Naive thymus-derived CD8-positive, alpha-beta T cell (primary cell): Measurements from ENCODE around the gene DMKN. TPM values are rescaled to one million over a fixed set of nuclear protein-coding genes. Genes with fewer than 3 reads are reported as not detected.
"Not testable (repeated sequence)": the region's sequence is repeated elsewhere in the genome, so short reads cannot be mapped to it uniquely, and the experiment has no call there.

Source experiments
- ATAC-seq, 2 donors: fragments of 150-1000 bp; cut with Tn5 transposase in 1 of 2; sonication (Bioruptor Pico), chemical (Tn5 transposase) in 1 of 2; 1 replicate in 1 of 2; 2 replicates in 1 of 2; pipeline ENCODE4 v1.10.0; 2021; ENCODE audit warnings: mild to moderate bottlenecking in 2 of 2, moderate library complexity in 2 of 2
- POLR2A ChIA-PET: fragments of 350-600 bp; sonication (Branson Sonifier 250); formaldehyde crosslinking; loops from one replicate; lab custom pipeline; 2021; ENCODE audit warnings: antibody characterized with exemption; lab: Charles Lee
- DNase-seq, 10 donors: peaks; one replicate each; pipeline versions ENCODE4 v3.0.0 to v3.0.0-alpha.2; 2020 to 2022
- H3K27ac Mint-ChIP-seq, 10 donors: one replicate each; pipeline ENCODE4 v1.8.0; 2020 to 2022; ENCODE audit warnings: mild to moderate bottlenecking in 10 of 10, mixed read lengths in 10 of 10, moderate library complexity in 4 of 10, inconsistent platforms in 1 of 10
- H3K27me3 Mint-ChIP-seq, 5 donors: one replicate each; pipeline ENCODE4 v1.8.0; 2021 to 2022; ENCODE audit warnings: mixed read lengths in 5 of 5
- H3K36me3 Mint-ChIP-seq, 3 donors: one replicate each; pipeline ENCODE4 v1.8.0; 2020 to 2022; ENCODE audit warnings: mixed read lengths in 3 of 3, mild to moderate bottlenecking in 2 of 3, inconsistent platforms in 1 of 3
- H3K4me1 Mint-ChIP-seq, 4 donors: one replicate each; pipeline ENCODE4 v1.8.0; 2021 to 2022; ENCODE audit warnings: mixed read lengths in 4 of 4
- H3K4me3 Mint-ChIP-seq, 10 donors: one replicate each; pipeline ENCODE4 v1.8.0; 2020 to 2022; ENCODE audit warnings: mild to moderate bottlenecking in 10 of 10, mixed read lengths in 10 of 10, moderate library complexity in 6 of 10, inconsistent platforms in 1 of 10
- H3K9me3 Mint-ChIP-seq, 9 donors: one replicate each; pipeline ENCODE4 v1.8.0; 2020 to 2022; ENCODE audit warnings: mixed read lengths in 9 of 9, mild to moderate bottlenecking in 3 of 9, inconsistent platforms in 1 of 9, moderate library complexity in 1 of 9
- polyA plus RNA-seq, 3 donors: library from polyadenylated mRNA; unstranded; fragments of 300-500 nt; fragmentation: Illumina TruSeq; gene quantifications; one replicate each; pipeline ENCODE4 v1.2.3, GENCODE V29; 2021
- total RNA-seq, 8 experiments: library from RNA in 2 of 8; stranded (reverse) in 2 of 8; gene quantifications; one replicate each; pipeline ENCODE4 v1.2.3 and lab custom pipeline; 2021 to 2026

DMKN gene
- total and polyA plus RNA-seq, 5 experiments from 2014 or later = 0.27 to 5.8 (median 1.8) TPM

DNA sequence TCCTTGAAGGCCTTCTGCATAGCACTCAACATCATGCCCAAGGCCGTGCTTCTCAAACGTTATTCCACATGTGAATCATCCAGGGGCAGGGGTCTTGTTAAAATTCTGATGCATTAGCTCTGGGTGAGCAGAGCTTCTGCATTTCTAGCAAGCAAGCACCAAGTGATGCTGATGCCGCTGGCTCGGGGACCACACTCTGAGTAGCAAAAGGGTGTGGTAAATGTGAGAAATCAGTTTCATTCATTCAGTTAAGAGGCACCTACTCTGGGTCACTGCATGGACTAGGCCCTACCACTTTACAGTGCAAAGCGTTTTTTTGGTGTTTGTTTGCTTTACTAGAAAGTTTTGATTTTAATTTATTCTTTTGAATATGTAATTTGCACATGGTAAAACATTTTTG lies 30.4 kb downstream of the DMKN start:
- ATAC-seq (no peak), DNase-seq (no peak)
- Mint-ChIP-seq H3K9me3 (no peaks in the 10 kb centered on the region), H3K4me3 (no peak overlapping the region), H3K27me3 (peaks cover 0 to 1% (median 0%) of the 10 kb centered on the region in 5 donors), H3K27ac (no peak overlapping the region), H3K36me3 (no peaks in the 10 kb centered on the region), H3K4me1 (peaks cover 0 to 9% (median 0%) of the 10 kb centered on the region in 4 donors)
- POLR2A ChIA-PET = no interaction called here

GRCh38 chr19:35478794-35479677 lies 34.4 kb downstream of the DMKN start:
- Mint-ChIP-seq H3K27me3 (peaks cover 0 to 4% (median 0%) of the 10 kb centered on the region in 5 donors), H3K27ac (no peak overlapping the region), H3K4me3 (no peak overlapping the region), H3K9me3 (no peaks in the 10 kb centered on the region), H3K36me3 (no peaks in the 10 kb centered on the region), H3K4me1 (no peaks in the 10 kb centered on the region)
- POLR2A ChIA-PET = interaction anchor here (0.6 kb wide), 1 partner anchor 9 kb away, joined by 3 read pairs; no protein-coding TSS in a partner anchor
- ATAC-seq (no peak), DNase-seq (no peak)

DNA sequence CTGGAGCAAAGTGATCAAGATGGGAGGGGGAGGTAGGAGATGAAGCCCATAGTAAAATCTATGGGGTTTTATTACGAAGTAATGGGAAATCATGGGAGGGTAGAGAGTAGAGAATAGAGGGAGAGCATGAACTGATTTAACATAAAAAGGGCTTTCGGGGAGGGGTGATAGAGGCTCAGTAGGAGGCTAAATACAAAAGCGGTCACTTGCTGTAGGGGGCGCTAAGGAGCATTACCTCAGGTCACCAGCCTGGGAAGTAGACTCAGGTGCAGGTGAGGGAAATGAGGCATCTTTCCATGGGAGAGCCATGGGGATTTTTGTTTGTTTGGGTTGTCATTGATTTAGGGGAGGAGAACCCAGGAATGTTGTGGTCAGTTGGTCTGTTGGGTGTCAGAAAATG lies 37.3 kb downstream of the DMKN start:
- Mint-ChIP-seq H3K27me3 (peaks cover 0 to 4% (median 0%) of the 10 kb centered on the region in 5 donors), H3K4me3 (no peak overlapping the region), H3K9me3 (no peaks in the 10 kb centered on the region), H3K36me3 (no peaks in the 10 kb centered on the region), H3K27ac (peak overlapping the region in 1 of 10 donors; percentile 38), H3K4me1 (no peaks in the 10 kb centered on the region)
- DNase-seq (no peak), ATAC-seq (no peak)
- POLR2A ChIA-PET = no interaction called here

DNA sequence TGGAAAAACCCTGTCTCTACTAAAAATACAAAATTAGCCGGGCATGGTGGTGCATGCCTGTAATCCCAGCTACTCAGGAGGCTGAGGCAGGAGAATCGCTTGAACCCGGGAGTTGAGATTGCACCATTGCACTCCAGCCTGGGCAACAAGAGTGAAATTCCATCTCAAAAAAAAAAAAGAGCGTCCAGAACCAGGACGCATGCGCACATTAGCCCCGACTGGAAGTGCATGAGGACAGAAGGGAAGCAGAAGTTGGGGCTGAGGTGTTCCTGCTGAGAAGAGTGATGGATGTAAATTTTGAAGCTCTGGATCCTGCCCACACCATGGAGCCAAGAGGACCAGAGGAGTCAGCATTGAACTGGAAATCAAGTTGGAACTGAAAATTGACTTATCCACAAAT lies 38.9 kb downstream of the DMKN start:
- H3K27ac Mint-ChIP-seq, ATAC-seq: not testable (repeated sequence)
- POLR2A ChIA-PET = interaction anchor here (0.7 kb wide), 1 partner anchor 740 kb away, joined by 3 read pairs; the partner anchor contains the start of gene ZNF565

GRCh38 chr19:35474104-35474503 lies 39.3 kb downstream of the DMKN start:
- Mint-ChIP-seq H3K27ac (peak overlapping the region in 1 of 10 donors; percentile 51), H3K9me3 (no peaks in the 10 kb centered on the region), H3K4me3 (no peak overlapping the region), H3K27me3 (peaks cover 0 to 4% (median 0%) of the 10 kb centered on the region in 5 donors), H3K4me1 (no peaks in the 10 kb centered on the region), H3K36me3 (no peaks in the 10 kb centered on the region)
- DNase-seq (no peak), ATAC-seq (no peak)
- POLR2A ChIA-PET = no interaction called here

More for the DNA sequence above, 38.9 kb downstream of the DMKN start:
- not testable (repeated sequence) for H3K4me1 Mint-ChIP-seq, H3K4me3 Mint-ChIP-seq, H3K27me3 Mint-ChIP-seq, H3K36me3 Mint-ChIP-seq, DNase-seq, H3K9me3 Mint-ChIP-seq

DNA sequence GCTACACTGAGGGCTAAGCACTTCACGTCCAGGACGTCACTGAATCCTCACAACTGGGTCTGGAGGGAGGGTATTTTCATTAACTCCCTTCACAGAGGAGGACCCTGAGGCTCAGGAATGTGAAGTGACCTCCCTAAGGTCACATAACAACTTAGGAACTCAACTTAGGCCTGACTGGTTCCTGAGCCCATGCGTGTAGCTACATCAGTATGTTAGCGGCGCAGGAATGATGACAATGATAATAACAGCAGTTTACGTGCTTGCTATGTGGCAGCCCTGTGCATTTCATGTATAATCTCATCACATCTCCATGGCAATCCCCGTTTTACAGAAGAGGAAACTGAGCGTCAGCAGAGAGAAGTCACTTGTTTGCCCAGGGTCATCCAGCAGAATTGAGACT lies 41.5 kb downstream of the DMKN start:
- H3K27me3 Mint-ChIP-seq = peaks cover 0 to 4% (median 0%) of the 10 kb centered on the region in 5 donors
- no peaks in the 10 kb centered on the region for H3K36me3 Mint-ChIP-seq
- no peak for DNase-seq
- no peak for ATAC-seq
- POLR2A ChIA-PET = no interaction called here
- no peaks in the 10 kb centered on the region for H3K9me3 Mint-ChIP-seq
- H3K27ac Mint-ChIP-seq = no peak overlapping the region
- peaks cover 0 to 8% (median 0%) of the 10 kb centered on the region in 4 donors for H3K4me1 Mint-ChIP-seq
- no peak overlapping the region for H3K4me3 Mint-ChIP-seq

DNA sequence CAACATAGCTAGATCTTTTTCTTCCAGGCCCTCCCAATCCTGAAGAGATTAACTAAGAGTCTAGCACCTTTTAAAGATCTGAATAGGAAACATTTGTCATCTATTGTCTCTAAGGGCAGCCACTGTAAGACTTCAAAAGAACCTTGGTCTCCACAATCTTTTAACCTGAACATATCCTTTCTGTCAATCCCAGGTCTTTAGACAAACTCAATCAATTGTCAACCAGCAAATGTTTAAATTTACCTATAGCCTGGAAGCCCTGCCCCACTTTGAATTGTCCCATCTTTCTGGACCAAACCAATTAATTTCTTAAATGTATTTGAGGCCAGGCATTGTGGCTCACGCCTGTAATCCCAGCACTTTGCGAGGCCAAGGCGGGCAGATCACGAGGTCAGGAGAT lies 42.4 kb downstream of the DMKN start:
- POLR2A ChIA-PET, H3K27ac Mint-ChIP-seq, DNase-seq, H3K4me1 Mint-ChIP-seq, H3K4me3 Mint-ChIP-seq, ATAC-seq, H3K9me3 Mint-ChIP-seq, H3K36me3 Mint-ChIP-seq, H3K27me3 Mint-ChIP-seq: not testable (repeated sequence)

DNA sequence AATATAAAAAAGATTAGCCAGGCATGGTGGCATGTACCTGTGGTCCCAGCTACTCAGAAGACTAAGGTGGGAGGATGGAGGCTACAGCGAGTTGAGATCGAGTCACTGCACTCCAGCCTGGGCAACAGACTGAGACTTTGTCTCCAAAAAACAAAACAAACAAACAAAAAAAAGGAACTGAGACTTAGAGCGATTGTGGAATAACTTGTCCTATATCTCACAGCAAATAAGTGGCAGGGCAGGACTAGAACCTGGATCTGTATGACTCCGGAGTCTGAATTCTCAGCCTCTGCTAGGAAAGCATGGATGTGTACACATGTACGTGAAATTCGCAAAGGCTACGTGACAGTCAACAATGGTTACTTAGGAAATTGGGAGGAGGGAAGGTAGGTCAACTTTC lies 43.3 kb downstream of the DMKN start:
- H3K9me3 Mint-ChIP-seq = no peaks in the 10 kb centered on the region
- ATAC-seq = no peak
- no peaks in the 10 kb centered on the region for H3K27me3 Mint-ChIP-seq
- no peak for DNase-seq
- H3K36me3 Mint-ChIP-seq = no peaks in the 10 kb centered on the region
- H3K27ac Mint-ChIP-seq = no peak overlapping the region
- H3K4me3 Mint-ChIP-seq = no peak overlapping the region
- POLR2A ChIA-PET = interaction anchor here (1.1 kb wide), 1 partner anchor 9 kb away, joined by 3 read pairs; no protein-coding TSS in a partner anchor
- peaks cover 0 to 12% (median 0%) of the 10 kb centered on the region in 4 donors for H3K4me1 Mint-ChIP-seq

DNA sequence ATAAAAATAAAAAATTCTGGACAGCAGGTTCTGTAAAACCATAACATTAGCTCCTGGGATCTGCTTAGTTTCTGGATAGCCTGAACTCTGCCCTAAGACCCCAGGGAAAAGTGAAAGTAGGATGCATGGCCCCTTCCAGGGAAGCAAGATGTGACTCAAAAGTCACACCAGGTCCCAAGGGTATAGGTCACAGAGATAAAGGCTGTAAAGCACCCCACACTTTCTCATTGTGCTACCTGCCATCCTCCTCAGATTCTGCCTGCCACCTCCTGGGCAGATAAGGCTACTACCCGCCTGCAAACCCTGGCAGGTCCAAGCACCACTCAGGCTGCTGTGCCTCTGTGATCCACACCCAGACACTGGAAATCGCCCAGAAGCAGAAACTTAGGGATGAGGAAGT lies 44.8 kb downstream of the DMKN start:
- Mint-ChIP-seq H3K27me3 (no peaks in the 10 kb centered on the region), H3K9me3 (no peaks in the 10 kb centered on the region), H3K27ac (no peak overlapping the region)

DNA sequence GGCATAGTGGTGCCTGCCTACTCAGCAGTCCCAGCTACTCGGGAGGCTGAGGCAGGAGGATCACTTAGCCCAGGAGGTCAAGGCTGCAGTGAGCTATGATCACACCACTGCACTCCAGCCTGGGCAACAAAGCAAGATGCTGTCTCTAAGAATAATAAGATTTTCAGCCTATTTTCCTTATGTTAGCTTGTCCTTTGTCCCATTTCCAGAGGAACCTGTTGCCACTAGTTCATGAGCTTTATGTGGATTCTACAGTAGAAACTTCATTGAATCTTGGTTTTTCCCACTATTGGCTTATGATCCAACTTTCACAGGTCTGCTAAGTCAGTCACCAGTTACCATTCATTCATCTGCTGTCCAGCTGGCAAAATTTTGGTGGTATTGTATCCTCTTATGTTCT lies 47.2 kb downstream of the DMKN start:
- Mint-ChIP-seq H3K4me1 (peaks cover 8 to 42% (median 21%) of the 10 kb centered on the region in 4 donors), H3K36me3 (no peaks in the 10 kb centered on the region), H3K9me3 (no peaks in the 10 kb centered on the region), H3K27me3 (no peaks in the 10 kb centered on the region), H3K4me3 (no peak overlapping the region), H3K27ac (peak overlapping the region in 1 of 10 donors; percentile 34)
- DNase-seq = no peak
- ATAC-seq = no peak
- POLR2A ChIA-PET = interaction anchor here (0.6 kb wide), 1 partner anchor 214 kb away, joined by 4 read pairs; no protein-coding TSS in a partner anchor

More for the DNA sequence above, 44.8 kb downstream of the DMKN start:
- POLR2A ChIA-PET = interaction anchor here (0.5 to 2.0 kb wide), 2 partner anchors 27 to 116 kb away, joined by 3 to 11 read pairs; no protein-coding TSS in a partner anchor
- DNase-seq = peak; percentile 33 to 79 (median 62)
- Mint-ChIP-seq H3K36me3 (no peaks in the 10 kb centered on the region), H3K4me3 (no peak overlapping the region), H3K4me1 (peaks cover 0 to 23% (median 5%) of the 10 kb centered on the region in 4 donors)
- peak; percentile 98 to 100 for ATAC-seq

DNA sequence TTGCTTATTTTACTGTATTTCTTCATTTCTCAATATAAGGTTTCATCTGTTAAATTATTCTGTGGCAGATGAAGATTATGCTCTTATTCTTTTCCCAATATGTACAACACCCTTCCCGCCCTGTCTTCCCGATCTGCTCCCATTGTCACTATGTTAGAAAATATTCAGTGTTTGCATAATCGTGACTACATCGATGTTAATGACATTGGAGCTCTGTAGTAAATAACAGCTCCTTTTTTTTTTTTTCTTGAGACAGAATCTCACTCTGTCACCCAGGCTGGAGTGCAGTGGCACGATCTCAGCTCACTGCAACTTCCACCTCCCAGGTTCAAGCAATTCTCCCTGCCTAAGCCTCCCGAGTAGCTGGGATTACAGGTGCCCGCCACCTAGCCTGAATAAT lies 50.5 kb downstream of the DMKN start:
- H3K4me3 Mint-ChIP-seq = peak overlapping the region; percentile 47 to 87 (median 73)
- H3K36me3 Mint-ChIP-seq, DNase-seq, H3K27me3 Mint-ChIP-seq, H3K9me3 Mint-ChIP-seq: not testable (repeated sequence)
- peaks cover 13 to 65% (median 29%) of the 10 kb centered on the region in 4 donors for H3K4me1 Mint-ChIP-seq
- peak; percentile 44 to 46 for ATAC-seq
- POLR2A ChIA-PET = interaction anchor here (0.6 to 2.0 kb wide), 6 partner anchors 10 to 317 kb away, joined by 3 to 12 read pairs (median 5); partner anchors contain the start of gene COX6B1
- peak overlapping the region in 9 of 10 donors; percentile 69 to 96 (median 88) for H3K27ac Mint-ChIP-seq

DNA sequence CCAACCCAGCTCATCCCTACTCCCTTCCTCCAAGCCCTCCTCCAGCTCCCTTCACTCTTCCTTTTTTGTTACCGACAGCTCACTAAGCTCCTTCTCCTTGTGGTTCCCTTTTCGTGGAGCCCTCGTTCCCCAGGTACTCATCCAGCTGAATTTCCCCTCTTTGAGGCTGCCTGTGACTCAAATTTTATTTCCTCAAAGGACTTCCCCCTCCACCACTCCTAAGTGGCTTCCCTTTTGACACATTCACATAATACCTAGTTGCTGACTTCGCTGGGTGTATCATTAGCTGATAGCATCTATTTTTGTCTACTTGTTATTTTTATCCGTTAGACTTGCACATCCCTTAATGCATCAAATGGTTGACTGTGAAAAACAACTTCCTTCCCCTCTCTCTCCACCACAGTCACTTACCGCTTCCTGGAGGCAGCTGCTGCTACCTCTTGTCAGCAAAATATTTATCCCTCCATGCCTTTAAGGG lies 50.9 kb downstream of the DMKN start:
- peaks cover 13 to 66% (median 29%) of the 10 kb centered on the region in 4 donors for H3K4me1 Mint-ChIP-seq
- peak overlapping the region; percentile 78 to 97 (median 90) for H3K27ac Mint-ChIP-seq
- POLR2A ChIA-PET = interaction anchor here (0.6 to 2.0 kb wide), 5 partner anchors 10 to 317 kb away, joined by 3 to 12 read pairs (median 6); partner anchors contain the start of gene COX6B1
- H3K4me3 Mint-ChIP-seq = peak overlapping the region; percentile 40 to 87 (median 73)
- ATAC-seq (peak; percentile 95 to 96), DNase-seq (peak; percentile 13 to 87 (median 60))
- H3K36me3 Mint-ChIP-seq = no peaks in the 10 kb centered on the region
- H3K9me3 Mint-ChIP-seq = no peaks in the 10 kb centered on the region
- H3K27me3 Mint-ChIP-seq = no peaks in the 10 kb centered on the region
